Measurements from ENCODE around the gene SLC6A3.

The SLC6A3 gene

DNA sequence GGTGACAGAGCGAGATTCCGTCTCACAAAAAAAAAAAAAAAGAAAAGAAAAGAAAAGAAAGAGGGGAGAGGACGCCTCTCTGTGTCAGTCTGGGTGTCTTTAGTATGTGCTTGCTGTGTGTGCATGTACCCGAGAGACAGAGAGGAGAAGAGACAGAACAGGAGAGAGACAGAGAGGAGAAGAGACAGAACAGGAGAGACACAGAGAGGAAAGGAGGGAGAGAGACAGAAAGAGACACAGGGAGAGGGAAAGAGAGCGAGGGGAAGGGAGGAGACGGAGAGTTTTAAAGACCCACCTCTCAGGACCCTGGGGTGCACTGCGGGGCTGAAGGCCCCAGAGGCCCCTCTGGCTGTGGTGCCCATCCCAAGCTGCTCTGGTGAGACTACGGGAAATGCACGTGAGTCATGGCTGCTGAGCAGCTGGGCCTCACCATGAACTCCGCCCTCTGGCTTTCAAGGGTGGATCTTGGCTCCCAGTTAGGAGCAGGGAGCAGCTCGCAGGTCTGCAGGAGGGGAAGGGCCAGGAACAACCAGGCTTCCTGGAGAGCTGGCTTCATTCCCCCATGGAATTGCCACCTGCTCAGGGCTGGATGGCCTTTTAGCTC lies 7.9 kb downstream of the SLC6A3 start:
- no peaks in the 10 kb centered on the region for H3K4me1 ChIP-seq (ENCODE audit: insufficient read depth, low read length, poor library complexity, severe bottlenecking)
- H3K4me3 ChIP-seq (ENCODE audit: low read length, poor library complexity, severe bottlenecking): no peak overlapping the region
- no peaks in the 10 kb centered on the region for H3K27me3 ChIP-seq (ENCODE audit: insufficient read depth, low read length, poor library complexity, severe bottlenecking)
- no peak for TF ChIP-seq EZH2phosphoT487 (IDR thresholded peaks at IDR 0.05; ENCODE audit: borderline replicate concordance)
- TF ChIP-seq, protein P1, sequence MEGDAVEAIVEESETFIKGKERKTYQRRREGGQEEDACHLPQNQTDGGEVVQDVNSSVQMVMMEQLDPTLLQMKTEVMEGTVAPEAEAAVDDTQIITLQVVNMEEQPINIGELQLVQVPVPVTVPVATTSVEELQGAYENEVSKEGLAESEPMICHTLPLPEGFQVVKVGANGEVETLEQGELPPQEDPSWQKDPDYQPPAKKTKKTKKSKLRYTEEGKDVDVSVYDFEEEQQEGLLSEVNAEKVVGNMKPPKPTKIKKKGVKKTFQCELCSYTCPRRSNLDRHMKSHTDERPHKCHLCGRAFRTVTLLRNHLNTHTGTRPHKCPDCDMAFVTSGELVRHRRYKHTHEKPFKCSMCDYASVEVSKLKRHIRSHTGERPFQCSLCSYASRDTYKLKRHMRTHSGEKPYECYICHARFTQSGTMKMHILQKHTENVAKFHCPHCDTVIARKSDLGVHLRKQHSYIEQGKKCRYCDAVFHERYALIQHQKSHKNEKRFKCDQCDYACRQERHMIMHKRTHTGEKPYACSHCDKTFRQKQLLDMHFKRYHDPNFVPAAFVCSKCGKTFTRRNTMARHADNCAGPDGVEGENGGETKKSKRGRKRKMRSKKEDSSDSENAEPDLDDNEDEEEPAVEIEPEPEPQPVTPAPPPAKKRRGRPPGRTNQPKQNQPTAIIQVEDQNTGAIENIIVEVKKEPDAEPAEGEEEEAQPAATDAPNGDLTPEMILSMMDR (conservative IDR thresholded peaks at IDR 0.05; ENCODE audit: low read length): no peak
- no peaks in the 10 kb centered on the region for H3F3A ChIP-seq (ENCODE audit: low read depth)
- H3K36me3 ChIP-seq (ENCODE audit: insufficient read depth, low read length): no peaks in the 10 kb centered on the region
- H3K79me2 ChIP-seq (ENCODE audit: insufficient read depth, low read length): no peaks in the 10 kb centered on the region
- H3K9me3 ChIP-seq (ENCODE audit: insufficient read depth, low read depth, low read length): peaks cover 7% of the 10 kb centered on the region; the same call in 1 of the 2 replicates
- H4K20me1 ChIP-seq (ENCODE audit: insufficient read depth, low read length, poor library complexity, severe bottlenecking): no peaks in the 10 kb centered on the region
- no peak overlapping the region for H3K4me2 ChIP-seq (ENCODE audit: low read depth, low read length, poor library complexity, severe bottlenecking)
- no peak overlapping the region for H3K9ac ChIP-seq (ENCODE audit: low read depth, low read length, poor library complexity, severe bottlenecking)
- H2AFZ ChIP-seq (ENCODE audit: low read length): no peak overlapping the region
- no peaks in the 10 kb centered on the region for H3K9me2 ChIP-seq (replicated peaks; ENCODE audit: low read depth, low read length)

DNA sequence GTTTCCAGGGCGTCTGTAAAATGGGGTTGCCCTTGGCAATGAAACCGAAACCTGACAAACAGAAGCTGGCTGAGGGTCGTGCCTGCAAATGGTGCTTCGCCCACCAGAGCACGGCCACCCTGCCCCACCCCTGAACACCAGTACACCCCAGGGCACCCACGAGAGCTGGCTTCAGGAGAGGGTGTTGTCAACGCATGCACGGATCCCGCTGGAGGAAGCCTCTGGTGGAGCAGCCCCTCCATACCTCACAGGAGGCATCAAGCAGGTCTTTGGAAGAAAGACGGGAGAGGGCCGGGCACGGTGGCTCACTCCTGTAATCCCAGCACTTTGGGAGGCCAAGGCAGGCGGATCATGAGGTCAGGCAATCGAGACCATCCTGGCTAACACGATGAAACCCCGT lies 8.6 kb downstream of the SLC6A3 start:
- Histone ChIP-seq H3K9ac (ENCODE audit: low read depth, low read length, poor library complexity, severe bottlenecking) (no peak overlapping the region), H2AFZ (ENCODE audit: low read length) (no peak overlapping the region), H3K79me2 (ENCODE audit: insufficient read depth, low read length) (no peaks in the 10 kb centered on the region), H3F3A (ENCODE audit: low read depth) (no peaks in the 10 kb centered on the region), H3K9me3 (ENCODE audit: insufficient read depth, low read depth, low read length) (peaks cover 7% of the 10 kb centered on the region; the same call in 1 of the 2 replicates), H4K20me1 (ENCODE audit: insufficient read depth, low read length, poor library complexity, severe bottlenecking) (no peaks in the 10 kb centered on the region), H3K27me3 (ENCODE audit: insufficient read depth, low read length, poor library complexity, severe bottlenecking) (no peaks in the 10 kb centered on the region), H3K9me2 (replicated peaks; ENCODE audit: low read depth, low read length) (no peaks in the 10 kb centered on the region), H3K36me3 (ENCODE audit: insufficient read depth, low read length) (no peaks in the 10 kb centered on the region), H3K4me3 (ENCODE audit: low read length, poor library complexity, severe bottlenecking) (no peak overlapping the region), H3K4me1 (ENCODE audit: insufficient read depth, low read length, poor library complexity, severe bottlenecking) (no peaks in the 10 kb centered on the region), H3K4me2 (ENCODE audit: low read depth, low read length, poor library complexity, severe bottlenecking) (no peak overlapping the region)
- no peak for TF ChIP-seq EZH2phosphoT487 (IDR thresholded peaks at IDR 0.05; ENCODE audit: borderline replicate concordance)
- TF ChIP-seq, protein P1 (conservative IDR thresholded peaks at IDR 0.05; ENCODE audit: low read length): no peak

DNA sequence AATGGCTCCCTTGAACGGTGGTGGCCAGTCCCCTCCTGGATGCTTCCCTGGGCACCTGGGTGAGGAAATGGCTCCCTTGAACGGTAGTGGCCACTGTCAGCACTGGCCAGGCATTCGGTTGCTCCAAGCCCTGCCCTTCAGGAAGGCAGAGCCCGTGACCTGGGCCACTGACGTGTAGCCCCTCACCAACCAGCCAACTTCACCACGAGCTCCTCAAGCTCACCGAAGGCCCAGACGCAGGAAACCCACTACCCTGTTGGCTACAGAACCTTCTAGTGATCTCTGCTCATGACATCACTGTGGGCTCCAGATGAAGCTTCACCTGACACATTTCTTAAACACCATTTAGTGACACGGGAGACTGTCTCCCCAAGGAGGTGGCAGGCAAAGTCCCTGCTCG lies 9.2 kb downstream of the SLC6A3 start:
- Histone ChIP-seq H3K4me1 (ENCODE audit: insufficient read depth, low read length, poor library complexity, severe bottlenecking) (no peaks in the 10 kb centered on the region), H3K9me2 (replicated peaks; ENCODE audit: low read depth, low read length) (no peaks in the 10 kb centered on the region), H3K9ac (ENCODE audit: low read depth, low read length, poor library complexity, severe bottlenecking) (no peak overlapping the region), H3K4me3 (ENCODE audit: low read length, poor library complexity, severe bottlenecking) (no peak overlapping the region), H3K27me3 (ENCODE audit: insufficient read depth, low read length, poor library complexity, severe bottlenecking) (no peaks in the 10 kb centered on the region), H3F3A (ENCODE audit: low read depth) (no peaks in the 10 kb centered on the region), H3K9me3 (ENCODE audit: insufficient read depth, low read depth, low read length) (peaks cover 7% of the 10 kb centered on the region; the same call in 1 of the 2 replicates), H3K79me2 (ENCODE audit: insufficient read depth, low read length) (no peaks in the 10 kb centered on the region), H3K36me3 (ENCODE audit: insufficient read depth, low read length) (no peaks in the 10 kb centered on the region), H2AFZ (ENCODE audit: low read length) (no peak overlapping the region), H4K20me1 (ENCODE audit: insufficient read depth, low read length, poor library complexity, severe bottlenecking) (no peaks in the 10 kb centered on the region), H3K4me2 (ENCODE audit: low read depth, low read length, poor library complexity, severe bottlenecking) (no peak overlapping the region)
- TF ChIP-seq, protein P1 (conservative IDR thresholded peaks at IDR 0.05; ENCODE audit: low read length): no peak
- TF ChIP-seq EZH2phosphoT487 (IDR thresholded peaks at IDR 0.05; ENCODE audit: borderline replicate concordance): no peak
